HEK293 (cell line): ENCODE data around the gene FRS2.

Experiments
- BCL11B ChIP-seq: fragments of 450-650 bp; formaldehyde crosslinking; IDR thresholded peaks from 2 replicates; pipeline ENCODE4 v1.5.1; 2016; ENCODE audit warnings: low read depth, missing biosample characterization, missing genetic modification characterization
- CTCF ChIP-seq: fragments of 450-650 bp; formaldehyde crosslinking; IDR thresholded peaks from 2 replicates; pipeline ENCODE4 v1.5.1; 2016; ENCODE audit warnings: missing biosample characterization, missing genetic modification characterization
- TCF7L2 ChIP-seq: IDR thresholded peaks from 2 replicates; pipeline ENCODE4 v1.6.1; 2011; ENCODE audit warnings: low read depth, mild to moderate bottlenecking, inconsistent platforms, low read length, moderate library complexity, borderline replicate concordance
- ZBTB8A ChIP-seq: fragments of 450-650 bp; formaldehyde crosslinking; IDR thresholded peaks from 2 replicates; pipeline ENCODE4 v1.5.1; 2016; ENCODE audit warnings: missing biosample characterization, missing genetic modification characterization
- ZNF133 ChIP-seq: fragments of 450-650 bp; formaldehyde crosslinking; IDR thresholded peaks from 2 replicates; pipeline ENCODE4 v1.5.1; 2016; ENCODE audit warnings: missing biosample characterization, missing genetic modification characterization
- ZNF521 ChIP-seq: fragments of 450-650 bp; formaldehyde crosslinking; IDR thresholded peaks from 2 replicates; pipeline ENCODE4 v1.5.1; 2017; ENCODE audit warnings: missing biosample characterization, mild to moderate bottlenecking, missing genetic modification characterization
- ZNF560 ChIP-seq: fragments of 450-650 bp; formaldehyde crosslinking; IDR thresholded peaks from 2 replicates; pipeline ENCODE4 v1.5.1; 2017; ENCODE audit warnings: missing biosample characterization, missing genetic modification characterization, borderline replicate concordance
- ZNF610 ChIP-seq: fragments of 450-650 bp; formaldehyde crosslinking; IDR thresholded peaks from 2 replicates; pipeline ENCODE4 v1.5.1; 2016; ENCODE audit warnings: missing biosample characterization, missing genetic modification characterization, borderline replicate concordance
- ZSCAN18 ChIP-seq: fragments of 450-650 bp; formaldehyde crosslinking; IDR thresholded peaks from 2 replicates; pipeline ENCODE4 v1.5.1; 2016; ENCODE audit warnings: missing biosample characterization, missing genetic modification characterization
- TF ChIP-seq, protein P1 (sequence below): fragments of 450-650 bp; formaldehyde crosslinking; IDR thresholded peaks from 2 replicates; pipeline ENCODE4 v1.5.1; 2016; ENCODE audit warnings: missing biosample characterization, missing genetic modification characterization

DNA sequence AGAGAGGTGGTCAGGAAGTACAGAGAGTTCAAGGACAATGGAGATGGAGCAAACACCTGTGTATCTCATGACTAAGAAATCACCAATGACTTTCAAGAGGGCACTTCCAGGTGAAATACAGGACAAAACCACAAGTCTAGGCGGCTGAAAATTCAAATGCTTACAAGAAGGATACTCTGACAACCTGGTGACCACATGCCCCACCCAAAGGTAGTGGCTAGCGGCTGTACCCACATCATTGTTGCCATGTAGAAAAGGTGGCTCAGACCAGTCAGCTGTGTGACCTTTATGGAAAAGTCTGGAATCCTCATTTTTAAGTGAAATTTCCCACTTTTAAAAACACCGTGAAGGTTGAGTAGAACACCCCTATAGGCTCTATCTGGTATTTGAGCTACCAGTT is 48.6 kb upstream of the FRS2 start:
- no peak for TF ChIP-seq ZNF610 (tag by site-specific recombination)
- no peak for TF ChIP-seq CTCF
- no peak for TF ChIP-seq ZBTB8A (tag by site-specific recombination)
- no peak for TF ChIP-seq ZNF560 (tag by site-specific recombination)
- TF ChIP-seq, protein P1, sequence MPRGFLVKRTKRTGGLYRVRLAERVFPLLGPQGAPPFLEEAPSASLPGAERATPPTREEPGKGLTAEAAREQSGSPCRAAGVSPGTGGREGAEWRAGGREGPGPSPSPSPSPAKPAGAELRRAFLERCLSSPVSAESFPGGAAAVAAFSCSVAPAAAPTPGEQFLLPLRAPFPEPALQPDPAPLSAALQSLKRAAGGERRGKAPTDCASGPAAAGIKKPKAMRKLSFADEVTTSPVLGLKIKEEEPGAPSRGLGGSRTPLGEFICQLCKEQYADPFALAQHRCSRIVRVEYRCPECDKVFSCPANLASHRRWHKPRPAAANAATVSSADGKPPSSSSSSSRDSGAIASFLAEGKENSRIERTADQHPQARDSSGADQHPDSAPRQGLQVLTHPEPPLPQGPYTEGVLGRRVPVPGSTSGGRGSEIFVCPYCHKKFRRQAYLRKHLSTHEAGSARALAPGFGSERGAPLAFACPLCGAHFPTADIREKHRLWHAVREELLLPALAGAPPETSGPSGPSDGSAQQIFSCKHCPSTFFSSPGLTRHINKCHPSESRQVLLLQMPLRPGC: no peak
- no peak for TF ChIP-seq ZNF133 (tag by site-specific recombination)
- TF ChIP-seq ZNF521 (tag by site-specific recombination): no peak
- TF ChIP-seq ZSCAN18 (tag by site-specific recombination): no peak
- no peak for TF ChIP-seq TCF7L2
- no peak for TF ChIP-seq BCL11B (tag by site-specific recombination)
